ENCODE data around the gene HOMER2. TPM values are rescaled to one million over a fixed set of nuclear protein-coding genes. Genes with fewer than 3 reads are reported as not detected.

HOMER2 gene
- total and polyA plus RNA-seq, 2 experiments from 2014 or later = 10.8 to 23.9 TPM

DNA sequence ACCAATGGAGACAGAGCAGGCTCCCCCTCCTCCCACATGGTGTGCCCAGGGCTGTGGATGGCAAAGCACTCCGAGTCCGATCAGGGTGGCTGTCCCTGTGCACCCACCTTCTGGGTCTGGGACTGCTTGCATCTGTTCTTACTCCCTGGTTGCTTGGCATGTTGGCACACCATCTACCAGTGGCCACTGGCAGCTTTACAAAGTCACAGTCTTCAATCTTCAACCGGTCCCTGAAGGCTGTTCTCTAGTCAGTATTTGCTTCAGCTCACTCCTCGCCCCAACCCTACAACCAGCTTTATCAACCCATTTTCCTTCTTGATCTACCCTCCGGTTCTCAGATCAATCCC lies 14.8 kb downstream of the HOMER2 start:
- no peak for DNase-seq (ENCODE audit: low spot score)
- Histone ChIP-seq H3K79me2 (replicated peaks; ENCODE audit: insufficient read depth) (no peaks in the 10 kb centered on the region; the same call in 1 of the 2 replicates), H4K20me1 (replicated peaks; ENCODE audit: insufficient read depth) (no peaks in the 10 kb centered on the region), H3K4me2 (no peak overlapping the region), H3K27ac (ENCODE audit: low read depth) (no peak overlapping the region), H3K4me1 (ENCODE audit: insufficient read depth) (no peaks in the 10 kb centered on the region), H3K9me2 (ENCODE audit: insufficient read depth) (no peaks in the 10 kb centered on the region), H3K27me3 (ENCODE audit: insufficient read depth) (no peaks in the 10 kb centered on the region), H3F3A (replicated peaks; ENCODE audit: low read depth) (no peaks in the 10 kb centered on the region), H2AFZ (no peak overlapping the region), H3K36me3 (ENCODE audit: insufficient read depth) (no peaks in the 10 kb centered on the region), H3K4me3 (no peak overlapping the region)
- Mint-ChIP-seq H3K9me3 (no peaks in the 10 kb centered on the region), H3K4me1 (peaks cover 5% of the 10 kb centered on the region; the same call in 2 of the 3 replicates), H3K36me3 (ENCODE audit: low read depth) (no peaks in the 10 kb centered on the region; the same call in 2 of the 3 replicates), H3K27ac (no peak overlapping the region), H3K27me3 (ENCODE audit: insufficient read depth, low read depth, poor library complexity) (peaks cover 6% of the 10 kb centered on the region), H3K4me3 (no peak overlapping the region)
- TF ChIP-seq STAT1 (IDR thresholded peaks at IDR 0.05; ENCODE audit: unreplicated experiment) = no peak
- TF ChIP-seq ZNF331 (CRISPR knock-in tag; IDR thresholded peaks at IDR 0.05; ENCODE audit: low read depth) = no peak
- TF ChIP-seq CREB1 (CRISPR knock-in tag; IDR thresholded peaks at IDR 0.05; ENCODE audit: low read depth) = no peak
- no peak for TF ChIP-seq NANOG (IDR thresholded peaks at IDR 0.05; ENCODE audit: borderline replicate concordance)
- TF ChIP-seq, protein P1, sequence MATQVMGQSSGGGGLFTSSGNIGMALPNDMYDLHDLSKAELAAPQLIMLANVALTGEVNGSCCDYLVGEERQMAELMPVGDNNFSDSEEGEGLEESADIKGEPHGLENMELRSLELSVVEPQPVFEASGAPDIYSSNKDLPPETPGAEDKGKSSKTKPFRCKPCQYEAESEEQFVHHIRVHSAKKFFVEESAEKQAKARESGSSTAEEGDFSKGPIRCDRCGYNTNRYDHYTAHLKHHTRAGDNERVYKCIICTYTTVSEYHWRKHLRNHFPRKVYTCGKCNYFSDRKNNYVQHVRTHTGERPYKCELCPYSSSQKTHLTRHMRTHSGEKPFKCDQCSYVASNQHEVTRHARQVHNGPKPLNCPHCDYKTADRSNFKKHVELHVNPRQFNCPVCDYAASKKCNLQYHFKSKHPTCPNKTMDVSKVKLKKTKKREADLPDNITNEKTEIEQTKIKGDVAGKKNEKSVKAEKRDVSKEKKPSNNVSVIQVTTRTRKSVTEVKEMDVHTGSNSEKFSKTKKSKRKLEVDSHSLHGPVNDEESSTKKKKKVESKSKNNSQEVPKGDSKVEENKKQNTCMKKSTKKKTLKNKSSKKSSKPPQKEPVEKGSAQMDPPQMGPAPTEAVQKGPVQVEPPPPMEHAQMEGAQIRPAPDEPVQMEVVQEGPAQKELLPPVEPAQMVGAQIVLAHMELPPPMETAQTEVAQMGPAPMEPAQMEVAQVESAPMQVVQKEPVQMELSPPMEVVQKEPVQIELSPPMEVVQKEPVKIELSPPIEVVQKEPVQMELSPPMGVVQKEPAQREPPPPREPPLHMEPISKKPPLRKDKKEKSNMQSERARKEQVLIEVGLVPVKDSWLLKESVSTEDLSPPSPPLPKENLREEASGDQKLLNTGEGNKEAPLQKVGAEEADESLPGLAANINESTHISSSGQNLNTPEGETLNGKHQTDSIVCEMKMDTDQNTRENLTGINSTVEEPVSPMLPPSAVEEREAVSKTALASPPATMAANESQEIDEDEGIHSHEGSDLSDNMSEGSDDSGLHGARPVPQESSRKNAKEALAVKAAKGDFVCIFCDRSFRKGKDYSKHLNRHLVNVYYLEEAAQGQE (IDR thresholded peaks at IDR 0.05; ENCODE audit: unreplicated experiment) = no peak
- TF ChIP-seq, protein P2, sequence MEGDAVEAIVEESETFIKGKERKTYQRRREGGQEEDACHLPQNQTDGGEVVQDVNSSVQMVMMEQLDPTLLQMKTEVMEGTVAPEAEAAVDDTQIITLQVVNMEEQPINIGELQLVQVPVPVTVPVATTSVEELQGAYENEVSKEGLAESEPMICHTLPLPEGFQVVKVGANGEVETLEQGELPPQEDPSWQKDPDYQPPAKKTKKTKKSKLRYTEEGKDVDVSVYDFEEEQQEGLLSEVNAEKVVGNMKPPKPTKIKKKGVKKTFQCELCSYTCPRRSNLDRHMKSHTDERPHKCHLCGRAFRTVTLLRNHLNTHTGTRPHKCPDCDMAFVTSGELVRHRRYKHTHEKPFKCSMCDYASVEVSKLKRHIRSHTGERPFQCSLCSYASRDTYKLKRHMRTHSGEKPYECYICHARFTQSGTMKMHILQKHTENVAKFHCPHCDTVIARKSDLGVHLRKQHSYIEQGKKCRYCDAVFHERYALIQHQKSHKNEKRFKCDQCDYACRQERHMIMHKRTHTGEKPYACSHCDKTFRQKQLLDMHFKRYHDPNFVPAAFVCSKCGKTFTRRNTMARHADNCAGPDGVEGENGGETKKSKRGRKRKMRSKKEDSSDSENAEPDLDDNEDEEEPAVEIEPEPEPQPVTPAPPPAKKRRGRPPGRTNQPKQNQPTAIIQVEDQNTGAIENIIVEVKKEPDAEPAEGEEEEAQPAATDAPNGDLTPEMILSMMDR (conservative IDR thresholded peaks at IDR 0.05; ENCODE audit: low read depth in 2 of 2) = no peak
- TF ChIP-seq, protein P3, sequence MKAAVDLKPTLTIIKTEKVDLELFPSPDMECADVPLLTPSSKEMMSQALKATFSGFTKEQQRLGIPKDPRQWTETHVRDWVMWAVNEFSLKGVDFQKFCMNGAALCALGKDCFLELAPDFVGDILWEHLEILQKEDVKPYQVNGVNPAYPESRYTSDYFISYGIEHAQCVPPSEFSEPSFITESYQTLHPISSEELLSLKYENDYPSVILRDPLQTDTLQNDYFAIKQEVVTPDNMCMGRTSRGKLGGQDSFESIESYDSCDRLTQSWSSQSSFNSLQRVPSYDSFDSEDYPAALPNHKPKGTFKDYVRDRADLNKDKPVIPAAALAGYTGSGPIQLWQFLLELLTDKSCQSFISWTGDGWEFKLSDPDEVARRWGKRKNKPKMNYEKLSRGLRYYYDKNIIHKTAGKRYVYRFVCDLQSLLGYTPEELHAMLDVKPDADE (IDR thresholded peaks at IDR 0.05) = no peak
- TF ChIP-seq EZH2phosphoT487 (IDR thresholded peaks at IDR 0.05; ENCODE audit: unreplicated experiment) = no peak
- no peak for TF ChIP-seq JUNB (IDR thresholded peaks at IDR 0.05; ENCODE audit: unreplicated experiment)
- TF ChIP-seq POLR2AphosphoS5 (IDR thresholded peaks at IDR 0.05; ENCODE audit: low read depth) = no peak
- no peak for TF ChIP-seq ZNF114 (CRISPR knock-in tag; IDR thresholded peaks at IDR 0.05)
- TF ChIP-seq, protein P4, sequence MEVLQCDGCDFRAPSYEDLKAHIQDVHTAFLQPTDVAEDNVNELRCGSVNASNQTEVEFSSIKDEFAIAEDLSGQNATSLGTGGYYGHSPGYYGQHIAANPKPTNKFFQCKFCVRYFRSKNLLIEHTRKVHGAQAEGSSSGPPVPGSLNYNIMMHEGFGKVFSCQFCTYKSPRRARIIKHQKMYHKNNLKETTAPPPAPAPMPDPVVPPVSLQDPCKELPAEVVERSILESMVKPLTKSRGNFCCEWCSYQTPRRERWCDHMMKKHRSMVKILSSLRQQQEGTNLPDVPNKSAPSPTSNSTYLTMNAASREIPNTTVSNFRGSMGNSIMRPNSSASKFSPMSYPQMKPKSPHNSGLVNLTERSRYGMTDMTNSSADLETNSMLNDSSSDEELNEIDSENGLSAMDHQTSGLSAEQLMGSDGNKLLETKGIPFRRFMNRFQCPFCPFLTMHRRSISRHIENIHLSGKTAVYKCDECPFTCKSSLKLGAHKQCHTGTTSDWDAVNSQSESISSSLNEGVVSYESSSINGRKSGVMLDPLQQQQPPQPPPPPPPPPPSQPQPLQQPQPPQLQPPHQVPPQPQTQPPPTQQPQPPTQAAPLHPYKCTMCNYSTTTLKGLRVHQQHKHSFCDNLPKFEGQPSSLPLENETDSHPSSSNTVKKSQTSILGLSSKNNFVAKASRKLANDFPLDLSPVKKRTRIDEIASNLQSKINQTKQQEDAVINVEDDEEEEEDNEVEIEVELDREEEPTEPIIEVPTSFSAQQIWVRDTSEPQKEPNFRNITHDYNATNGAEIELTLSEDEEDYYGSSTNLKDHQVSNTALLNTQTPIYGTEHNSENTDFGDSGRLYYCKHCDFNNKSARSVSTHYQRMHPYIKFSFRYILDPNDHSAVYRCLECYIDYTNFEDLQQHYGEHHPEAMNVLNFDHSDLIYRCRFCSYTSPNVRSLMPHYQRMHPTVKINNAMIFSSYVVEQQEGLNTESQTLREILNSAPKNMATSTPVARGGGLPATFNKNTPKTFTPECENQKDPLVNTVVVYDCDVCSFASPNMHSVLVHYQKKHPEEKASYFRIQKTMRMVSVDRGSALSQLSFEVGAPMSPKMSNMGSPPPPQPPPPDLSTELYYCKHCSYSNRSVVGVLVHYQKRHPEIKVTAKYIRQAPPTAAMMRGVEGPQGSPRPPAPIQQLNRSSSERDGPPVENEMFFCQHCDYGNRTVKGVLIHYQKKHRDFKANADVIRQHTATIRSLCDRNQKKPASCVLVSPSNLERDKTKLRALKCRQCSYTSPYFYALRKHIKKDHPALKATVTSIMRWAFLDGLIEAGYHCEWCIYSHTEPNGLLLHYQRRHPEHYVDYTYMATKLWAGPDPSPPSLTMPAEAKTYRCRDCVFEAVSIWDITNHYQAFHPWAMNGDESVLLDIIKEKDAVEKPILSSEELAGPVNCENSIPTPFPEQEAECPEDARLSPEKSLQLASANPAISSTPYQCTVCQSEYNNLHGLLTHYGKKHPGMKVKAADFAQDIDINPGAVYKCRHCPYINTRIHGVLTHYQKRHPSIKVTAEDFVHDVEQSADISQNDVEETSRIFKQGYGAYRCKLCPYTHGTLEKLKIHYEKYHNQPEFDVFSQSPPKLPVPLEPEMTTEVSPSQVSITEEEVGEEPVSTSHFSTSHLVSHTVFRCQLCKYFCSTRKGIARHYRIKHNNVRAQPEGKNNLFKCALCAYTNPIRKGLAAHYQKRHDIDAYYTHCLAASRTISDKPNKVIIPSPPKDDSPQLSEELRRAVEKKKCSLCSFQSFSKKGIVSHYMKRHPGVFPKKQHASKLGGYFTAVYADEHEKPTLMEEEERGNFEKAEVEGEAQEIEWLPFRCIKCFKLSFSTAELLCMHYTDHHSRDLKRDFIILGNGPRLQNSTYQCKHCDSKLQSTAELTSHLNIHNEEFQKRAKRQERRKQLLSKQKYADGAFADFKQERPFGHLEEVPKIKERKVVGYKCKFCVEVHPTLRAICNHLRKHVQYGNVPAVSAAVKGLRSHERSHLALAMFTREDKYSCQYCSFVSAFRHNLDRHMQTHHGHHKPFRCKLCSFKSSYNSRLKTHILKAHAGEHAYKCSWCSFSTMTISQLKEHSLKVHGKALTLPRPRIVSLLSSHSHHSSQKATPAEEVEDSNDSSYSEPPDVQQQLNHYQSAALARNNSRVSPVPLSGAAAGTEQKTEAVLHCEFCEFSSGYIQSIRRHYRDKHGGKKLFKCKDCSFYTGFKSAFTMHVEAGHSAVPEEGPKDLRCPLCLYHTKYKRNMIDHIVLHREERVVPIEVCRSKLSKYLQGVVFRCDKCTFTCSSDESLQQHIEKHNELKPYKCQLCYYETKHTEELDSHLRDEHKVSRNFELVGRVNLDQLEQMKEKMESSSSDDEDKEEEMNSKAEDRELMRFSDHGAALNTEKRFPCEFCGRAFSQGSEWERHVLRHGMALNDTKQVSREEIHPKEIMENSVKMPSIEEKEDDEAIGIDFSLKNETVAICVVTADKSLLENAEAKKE (CRISPR knock-in tag; IDR thresholded peaks at IDR 0.05) = no peak
- no peak for TF ChIP-seq EZH2 (IDR thresholded peaks at IDR 0.05; ENCODE audit: low read depth, unreplicated experiment)
- ATAC-seq = no peak

Data from GM23338 (cell line).